KMS-11 (cell line): Measurements from ENCODE around the gene RARB.

Source experiments
- H2AFZ ChIP-seq: fragments of 200-600 bp; sonication (generic); 2 replicates; pipeline ENCODE4 v1.6.1; 2016; ENCODE audit warnings: antibody characterized with exemption, mixed run types, low read depth
- H3K27ac ChIP-seq: fragments of 200-600 bp; sonication (generic); 2 replicates; pipeline ENCODE4 v1.6.1; 2016; ENCODE audit warnings: mild to moderate bottlenecking, mixed run types
- H3K27me3 ChIP-seq: fragments of 200-600 bp; sonication (generic); 2 replicates; pipeline ENCODE4 v1.6.1; 2017; ENCODE audit warnings: mild to moderate bottlenecking, low read depth, mixed run types, moderate library complexity; ENCODE audit not compliant: insufficient read depth
- H3K36me3 ChIP-seq: fragments of 200-600 bp; sonication (generic); 2 replicates; pipeline ENCODE4 v1.6.1; 2017; ENCODE audit warnings: mild to moderate bottlenecking, mixed run types; ENCODE audit not compliant: insufficient read depth
- H3K4me1 ChIP-seq: fragments of 200-600 bp; sonication (generic); 2 replicates; pipeline ENCODE4 v1.6.1; 2016; ENCODE audit warnings: mild to moderate bottlenecking, low read depth, mixed run types; ENCODE audit not compliant: poor library complexity, severe bottlenecking
- H3K4me2 ChIP-seq: fragments of 200-600 bp; sonication (generic); 2 replicates; pipeline ENCODE4 v1.7.0; 2016; ENCODE audit warnings: mild to moderate bottlenecking, mixed run types
- H3K4me3 ChIP-seq: fragments of 200-600 bp; sonication (generic); IDR thresholded peaks from 2 replicates; pipeline ENCODE4 v1.6.1; 2017; ENCODE audit warnings: low read depth, low read length, mixed read lengths; ENCODE audit not compliant: insufficient read depth
- H3K79me2 ChIP-seq: fragments of 200-600 bp; sonication (generic); 2 replicates; pipeline ENCODE4 v1.6.1; 2016; ENCODE audit warnings: low read depth, mixed run types; ENCODE audit not compliant: insufficient read depth
- H3K9ac ChIP-seq: fragments of 200-600 bp; sonication (generic); 2 replicates; pipeline ENCODE4 v1.6.1; 2016; ENCODE audit warnings: mild to moderate bottlenecking, mixed run types
- H4K20me1 ChIP-seq: fragments of 200-600 bp; sonication (generic); 2 replicates; pipeline ENCODE4 v1.6.1; 2016; ENCODE audit warnings: mild to moderate bottlenecking, mixed run types; ENCODE audit not compliant: insufficient read depth
- TF ChIP-seq, protein P1 (sequence below): fragments of 200-600 bp; sonication (generic); conservative IDR thresholded peaks from 2 replicates; pipeline ENCODE4 v1.6.1; 2017; ENCODE audit warnings: low read depth, mild to moderate bottlenecking, antibody characterized with exemption, low read length, moderate library complexity, mixed read lengths

Gene RARB

GRCh38 chr3:25472153-25472552 lies 44.1 kb downstream of the RARB start:
- no peaks in the 10 kb centered on the region for H3K27me3 ChIP-seq
- no peaks in the 10 kb centered on the region for H3K4me1 ChIP-seq
- no peak overlapping the region for H2AFZ ChIP-seq
- H4K20me1 ChIP-seq = no peaks in the 10 kb centered on the region
- H3K4me2 ChIP-seq = no peak overlapping the region
- H3K4me3 ChIP-seq = no peak overlapping the region
- H3K79me2 ChIP-seq = no peaks in the 10 kb centered on the region
- H3K36me3 ChIP-seq = no peaks in the 10 kb centered on the region
- H3K9ac ChIP-seq = no peak overlapping the region
- no peak overlapping the region for H3K27ac ChIP-seq
- TF ChIP-seq, protein P1, sequence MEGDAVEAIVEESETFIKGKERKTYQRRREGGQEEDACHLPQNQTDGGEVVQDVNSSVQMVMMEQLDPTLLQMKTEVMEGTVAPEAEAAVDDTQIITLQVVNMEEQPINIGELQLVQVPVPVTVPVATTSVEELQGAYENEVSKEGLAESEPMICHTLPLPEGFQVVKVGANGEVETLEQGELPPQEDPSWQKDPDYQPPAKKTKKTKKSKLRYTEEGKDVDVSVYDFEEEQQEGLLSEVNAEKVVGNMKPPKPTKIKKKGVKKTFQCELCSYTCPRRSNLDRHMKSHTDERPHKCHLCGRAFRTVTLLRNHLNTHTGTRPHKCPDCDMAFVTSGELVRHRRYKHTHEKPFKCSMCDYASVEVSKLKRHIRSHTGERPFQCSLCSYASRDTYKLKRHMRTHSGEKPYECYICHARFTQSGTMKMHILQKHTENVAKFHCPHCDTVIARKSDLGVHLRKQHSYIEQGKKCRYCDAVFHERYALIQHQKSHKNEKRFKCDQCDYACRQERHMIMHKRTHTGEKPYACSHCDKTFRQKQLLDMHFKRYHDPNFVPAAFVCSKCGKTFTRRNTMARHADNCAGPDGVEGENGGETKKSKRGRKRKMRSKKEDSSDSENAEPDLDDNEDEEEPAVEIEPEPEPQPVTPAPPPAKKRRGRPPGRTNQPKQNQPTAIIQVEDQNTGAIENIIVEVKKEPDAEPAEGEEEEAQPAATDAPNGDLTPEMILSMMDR = no peak

DNA sequence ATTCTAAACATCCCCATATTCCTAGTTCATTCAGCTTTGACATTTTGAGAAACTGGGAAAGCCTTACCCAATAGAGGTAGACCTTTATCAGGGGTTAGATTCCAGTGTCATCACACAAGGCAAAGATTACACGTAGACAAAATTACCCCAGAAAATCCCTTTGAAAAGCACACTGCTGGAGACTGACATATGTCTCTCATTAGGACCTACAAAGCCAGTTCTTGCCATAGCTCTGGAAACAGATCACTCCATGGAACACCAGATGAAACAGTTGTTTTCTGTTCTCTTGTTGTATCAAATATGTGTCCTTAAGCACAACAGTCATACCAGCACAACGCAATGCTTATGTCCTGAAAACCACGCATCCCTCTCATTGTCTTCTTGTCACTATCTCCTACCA lies 44.7 kb downstream of the RARB start:
- no peak overlapping the region for H2AFZ ChIP-seq
- H4K20me1 ChIP-seq = no peaks in the 10 kb centered on the region
- no peak overlapping the region for H3K27ac ChIP-seq
- H3K9ac ChIP-seq = no peak overlapping the region
- TF ChIP-seq, protein P1 = no peak
- H3K79me2 ChIP-seq = no peaks in the 10 kb centered on the region
- H3K4me3 ChIP-seq = no peak overlapping the region
- no peaks in the 10 kb centered on the region for H3K36me3 ChIP-seq
- H3K27me3 ChIP-seq = no peaks in the 10 kb centered on the region
- no peak overlapping the region for H3K4me2 ChIP-seq
- no peaks in the 10 kb centered on the region for H3K4me1 ChIP-seq

DNA sequence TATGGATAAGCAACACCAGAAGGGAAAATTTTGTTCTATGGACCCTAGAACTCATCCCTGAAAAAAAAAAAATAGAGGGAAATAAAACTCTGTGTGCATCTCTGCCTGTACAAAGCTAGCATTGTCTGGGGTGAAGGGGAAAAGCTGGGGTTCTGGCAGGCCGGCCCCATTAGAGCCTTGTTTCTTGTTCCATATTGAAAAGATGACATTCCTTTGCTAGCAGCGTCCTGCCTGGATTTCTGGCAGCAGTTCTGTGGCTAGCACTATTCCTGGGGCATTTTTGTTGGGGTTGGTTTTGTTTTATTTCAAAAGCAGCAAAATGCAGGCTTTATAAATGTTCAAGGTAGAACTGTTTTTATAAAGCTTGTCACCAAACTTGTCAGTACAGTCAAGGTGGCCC lies 45.2 kb downstream of the RARB start:
- H3K27ac ChIP-seq = no peak overlapping the region

DNA sequence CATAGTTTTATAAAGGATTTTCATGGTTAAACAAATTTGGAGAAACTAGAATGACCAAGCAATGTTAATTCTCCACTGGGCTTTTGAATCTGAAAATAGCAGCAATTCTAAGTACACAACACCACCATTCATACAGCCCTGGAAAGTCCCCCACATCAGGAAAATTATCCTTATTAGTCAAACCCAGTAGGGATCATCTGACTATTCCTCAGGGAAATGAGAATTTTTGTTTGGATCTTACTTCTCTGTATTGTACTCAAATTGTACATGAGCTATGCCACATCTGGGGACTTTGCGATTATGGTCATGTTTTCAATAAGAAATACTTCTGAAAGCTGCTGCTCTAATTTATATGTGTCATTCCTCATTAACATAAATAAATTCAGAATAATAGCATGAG lies 46.0 kb downstream of the RARB start:
- Histone ChIP-seq H3K79me2 (no peaks in the 10 kb centered on the region), H3K27me3 (no peaks in the 10 kb centered on the region), H3K4me1 (no peaks in the 10 kb centered on the region), H3K9ac (no peak overlapping the region), H3K36me3 (no peaks in the 10 kb centered on the region), H3K27ac (no peak overlapping the region), H4K20me1 (no peaks in the 10 kb centered on the region), H2AFZ (no peak overlapping the region), H3K4me3 (no peak overlapping the region), H3K4me2 (no peak overlapping the region)
- TF ChIP-seq, protein P1 = no peak

More for the DNA sequence above, 45.2 kb downstream of the RARB start:
- Histone ChIP-seq H3K36me3 (no peaks in the 10 kb centered on the region), H3K4me3 (no peak overlapping the region), H2AFZ (no peak overlapping the region), H3K27me3 (no peaks in the 10 kb centered on the region), H4K20me1 (no peaks in the 10 kb centered on the region), H3K79me2 (no peaks in the 10 kb centered on the region), H3K9ac (no peak overlapping the region), H3K4me1 (no peaks in the 10 kb centered on the region), H3K4me2 (no peak overlapping the region)
- TF ChIP-seq, protein P1 = no peak

DNA sequence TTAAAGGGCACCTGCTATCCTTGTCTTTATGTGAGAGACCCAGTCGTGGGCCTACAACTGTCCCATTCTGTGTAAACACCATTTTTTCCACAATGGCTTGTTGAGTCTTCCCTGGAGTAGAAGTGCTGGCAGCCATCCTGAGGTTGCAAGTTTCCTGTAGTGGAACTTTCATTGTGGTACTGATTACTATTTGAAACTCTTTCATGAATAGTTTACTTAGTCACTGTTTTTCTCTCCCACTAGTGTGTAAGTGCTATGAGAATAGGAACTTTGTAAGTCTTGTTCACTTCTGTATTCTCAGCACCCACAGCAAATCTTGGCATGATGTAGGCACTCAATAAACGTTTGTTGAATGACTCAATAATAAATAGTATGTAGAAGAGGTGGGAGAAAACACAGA lies 48.6 kb downstream of the RARB start:
- Histone ChIP-seq H2AFZ (no peak overlapping the region), H3K27me3 (no peaks in the 10 kb centered on the region), H3K79me2 (no peaks in the 10 kb centered on the region), H4K20me1 (no peaks in the 10 kb centered on the region), H3K4me2 (no peak overlapping the region), H3K9ac (no peak overlapping the region), H3K4me3 (no peak overlapping the region), H3K4me1 (no peaks in the 10 kb centered on the region), H3K27ac (no peak overlapping the region), H3K36me3 (no peaks in the 10 kb centered on the region)
- TF ChIP-seq, protein P1 = no peak
